ENCODE measurements around the gene CHMP6.

DNA sequence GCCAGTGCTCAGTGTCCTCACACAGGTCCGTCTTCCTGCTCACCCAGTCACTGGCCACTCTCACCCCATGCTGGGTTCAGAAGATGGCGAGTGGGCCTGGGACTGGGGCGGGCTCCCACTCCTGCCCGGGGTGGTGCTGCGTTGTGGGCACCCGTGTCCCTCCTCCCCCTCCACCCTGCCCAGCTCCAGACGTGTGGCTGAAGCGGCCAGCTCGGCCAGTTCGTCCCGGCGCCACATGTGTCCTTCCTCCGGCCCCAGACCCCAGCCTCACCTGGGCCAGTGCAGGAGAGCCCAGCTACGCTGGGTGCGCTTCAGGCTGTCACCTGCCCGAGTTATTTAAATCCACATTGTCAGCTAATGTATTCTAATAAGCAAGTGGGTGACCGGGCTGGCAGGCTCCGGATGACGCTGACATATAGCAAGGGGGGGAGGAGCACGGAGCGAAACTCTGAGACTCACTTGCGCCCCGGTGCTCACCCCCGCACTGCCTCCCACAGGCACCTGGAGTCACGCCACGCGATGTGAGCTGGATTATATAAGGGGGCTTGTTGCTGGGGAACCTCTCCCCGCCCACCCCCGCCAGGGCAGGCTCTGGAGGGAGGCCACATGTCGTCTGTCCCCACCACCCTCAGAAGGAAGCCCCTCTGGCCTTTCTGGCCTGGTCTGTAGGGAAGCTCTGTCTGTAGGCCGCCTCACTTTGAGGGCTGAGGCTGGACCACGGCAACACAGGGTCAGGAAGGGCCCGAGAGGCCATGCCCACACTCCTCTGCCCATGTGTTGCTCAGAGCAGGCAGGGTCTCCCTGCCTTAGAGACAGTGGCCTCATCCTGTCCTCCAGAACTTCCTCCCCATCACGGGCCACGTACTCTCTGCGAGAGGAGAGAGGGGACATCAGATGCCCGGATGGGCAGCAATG, 36.2 kb downstream of the CHMP6 start:
- TF ChIP-seq, protein P1, sequence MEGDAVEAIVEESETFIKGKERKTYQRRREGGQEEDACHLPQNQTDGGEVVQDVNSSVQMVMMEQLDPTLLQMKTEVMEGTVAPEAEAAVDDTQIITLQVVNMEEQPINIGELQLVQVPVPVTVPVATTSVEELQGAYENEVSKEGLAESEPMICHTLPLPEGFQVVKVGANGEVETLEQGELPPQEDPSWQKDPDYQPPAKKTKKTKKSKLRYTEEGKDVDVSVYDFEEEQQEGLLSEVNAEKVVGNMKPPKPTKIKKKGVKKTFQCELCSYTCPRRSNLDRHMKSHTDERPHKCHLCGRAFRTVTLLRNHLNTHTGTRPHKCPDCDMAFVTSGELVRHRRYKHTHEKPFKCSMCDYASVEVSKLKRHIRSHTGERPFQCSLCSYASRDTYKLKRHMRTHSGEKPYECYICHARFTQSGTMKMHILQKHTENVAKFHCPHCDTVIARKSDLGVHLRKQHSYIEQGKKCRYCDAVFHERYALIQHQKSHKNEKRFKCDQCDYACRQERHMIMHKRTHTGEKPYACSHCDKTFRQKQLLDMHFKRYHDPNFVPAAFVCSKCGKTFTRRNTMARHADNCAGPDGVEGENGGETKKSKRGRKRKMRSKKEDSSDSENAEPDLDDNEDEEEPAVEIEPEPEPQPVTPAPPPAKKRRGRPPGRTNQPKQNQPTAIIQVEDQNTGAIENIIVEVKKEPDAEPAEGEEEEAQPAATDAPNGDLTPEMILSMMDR (IDR thresholded peaks at IDR 0.05), result no peak
- TF ChIP-seq POLR2AphosphoS5 (IDR thresholded peaks at IDR 0.05) (no peak), EP300 (IDR thresholded peaks at IDR 0.05) (no peak)

Data from suprapubic skin (tissue), 4 donors.